ENCODE measurements around the gene BMP10.

DNA sequence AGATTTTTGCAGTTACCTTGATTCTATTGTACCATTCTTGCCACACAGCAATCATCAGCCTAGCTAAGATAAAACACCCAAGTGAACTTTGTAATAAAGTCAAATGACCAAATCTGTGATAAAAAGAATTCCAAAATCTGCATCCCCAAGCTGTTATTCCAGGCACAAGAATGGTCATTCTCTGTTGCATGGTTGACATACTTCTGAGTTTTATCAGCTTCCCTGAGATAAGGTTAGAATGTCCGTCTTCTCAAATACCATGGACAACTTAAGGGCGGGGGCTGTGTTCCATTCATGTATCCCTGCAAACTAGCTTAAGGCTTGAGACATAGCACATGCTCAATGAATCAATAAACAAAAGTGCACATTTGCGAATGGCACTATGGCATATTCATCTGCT is 8.1 kb upstream of the BMP10 start:
- TF ChIP-seq, protein P1, sequence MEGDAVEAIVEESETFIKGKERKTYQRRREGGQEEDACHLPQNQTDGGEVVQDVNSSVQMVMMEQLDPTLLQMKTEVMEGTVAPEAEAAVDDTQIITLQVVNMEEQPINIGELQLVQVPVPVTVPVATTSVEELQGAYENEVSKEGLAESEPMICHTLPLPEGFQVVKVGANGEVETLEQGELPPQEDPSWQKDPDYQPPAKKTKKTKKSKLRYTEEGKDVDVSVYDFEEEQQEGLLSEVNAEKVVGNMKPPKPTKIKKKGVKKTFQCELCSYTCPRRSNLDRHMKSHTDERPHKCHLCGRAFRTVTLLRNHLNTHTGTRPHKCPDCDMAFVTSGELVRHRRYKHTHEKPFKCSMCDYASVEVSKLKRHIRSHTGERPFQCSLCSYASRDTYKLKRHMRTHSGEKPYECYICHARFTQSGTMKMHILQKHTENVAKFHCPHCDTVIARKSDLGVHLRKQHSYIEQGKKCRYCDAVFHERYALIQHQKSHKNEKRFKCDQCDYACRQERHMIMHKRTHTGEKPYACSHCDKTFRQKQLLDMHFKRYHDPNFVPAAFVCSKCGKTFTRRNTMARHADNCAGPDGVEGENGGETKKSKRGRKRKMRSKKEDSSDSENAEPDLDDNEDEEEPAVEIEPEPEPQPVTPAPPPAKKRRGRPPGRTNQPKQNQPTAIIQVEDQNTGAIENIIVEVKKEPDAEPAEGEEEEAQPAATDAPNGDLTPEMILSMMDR (IDR thresholded peaks at IDR 0.05 in 2 of 3, conservative IDR thresholded peaks at IDR 0.05 in 1 of 3; ENCODE audit: borderline replicate concordance in 1 of 3, insufficient read depth in 1 of 3, low read depth in 2 of 3, low read length in 2 of 3), result no peak
- TF ChIP-seq YY1 (IDR thresholded peaks at IDR 0.05; ENCODE audit: extremely low read depth, insufficient replicate concordance, low read depth, low read length) (no peak), CEBPB (IDR thresholded peaks at IDR 0.05; ENCODE audit: low read depth) (no peak), EZH2 (IDR thresholded peaks at IDR 0.05) (no peak), POLR2A (IDR thresholded peaks at IDR 0.05; ENCODE audit: borderline replicate concordance, extremely low read depth, insufficient read depth, insufficient read length) (no peak), POLR2AphosphoS5 (IDR thresholded peaks at IDR 0.05; ENCODE audit: low read depth, low read length) (no peak), RAD21 (IDR thresholded peaks at IDR 0.05; ENCODE audit: low read depth) (no peak), EZH2phosphoT487 (IDR thresholded peaks at IDR 0.05; ENCODE audit: borderline replicate concordance) (no peak)
- TF ChIP-seq, protein P2, sequence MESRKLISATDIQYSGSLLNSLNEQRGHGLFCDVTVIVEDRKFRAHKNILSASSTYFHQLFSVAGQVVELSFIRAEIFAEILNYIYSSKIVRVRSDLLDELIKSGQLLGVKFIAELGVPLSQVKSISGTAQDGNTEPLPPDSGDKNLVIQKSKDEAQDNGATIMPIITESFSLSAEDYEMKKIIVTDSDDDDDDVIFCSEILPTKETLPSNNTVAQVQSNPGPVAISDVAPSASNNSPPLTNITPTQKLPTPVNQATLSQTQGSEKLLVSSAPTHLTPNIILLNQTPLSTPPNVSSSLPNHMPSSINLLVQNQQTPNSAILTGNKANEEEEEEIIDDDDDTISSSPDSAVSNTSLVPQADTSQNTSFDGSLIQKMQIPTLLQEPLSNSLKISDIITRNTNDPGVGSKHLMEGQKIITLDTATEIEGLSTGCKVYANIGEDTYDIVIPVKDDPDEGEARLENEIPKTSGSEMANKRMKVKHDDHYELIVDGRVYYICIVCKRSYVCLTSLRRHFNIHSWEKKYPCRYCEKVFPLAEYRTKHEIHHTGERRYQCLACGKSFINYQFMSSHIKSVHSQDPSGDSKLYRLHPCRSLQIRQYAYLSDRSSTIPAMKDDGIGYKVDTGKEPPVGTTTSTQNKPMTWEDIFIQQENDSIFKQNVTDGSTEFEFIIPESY (IDR thresholded peaks at IDR 0.05; ENCODE audit: extremely low read depth, insufficient replicate concordance, low read length), result no peak
- TF ChIP-seq, protein P3, sequence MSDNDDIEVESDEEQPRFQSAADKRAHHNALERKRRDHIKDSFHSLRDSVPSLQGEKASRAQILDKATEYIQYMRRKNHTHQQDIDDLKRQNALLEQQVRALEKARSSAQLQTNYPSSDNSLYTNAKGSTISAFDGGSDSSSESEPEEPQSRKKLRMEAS (IDR thresholded peaks at IDR 0.05), result no peak
